KOPT-K1 (cell line): ENCODE results near the gene CHST13.
A peak's percentile ranks its signal among the peaks of the same experiment; 100 is the strongest.

Experiments used
- H3K27ac ChIP-seq: fragments of 200-600 bp; sonication (generic); 2 replicates; pipeline ENCODE4 v1.5.1; 2016; ENCODE audit warnings: antibody characterized with exemption, mild to moderate bottlenecking, low read depth, low read length; ENCODE audit not compliant: poor library complexity, severe bottlenecking
- H3K36me3 ChIP-seq: fragments of 200-600 bp; sonication (generic); 2 replicates; pipeline ENCODE4 v1.5.1; 2017; ENCODE audit warnings: antibody characterized with exemption, mild to moderate bottlenecking, low read length, moderate library complexity; ENCODE audit not compliant: insufficient read depth
- H3K9me3 ChIP-seq: fragments of 200-600 bp; sonication (generic); 2 replicates; pipeline ENCODE4 v1.5.1; 2017; ENCODE audit warnings: antibody characterized with exemption, low read length, mild to moderate bottlenecking; ENCODE audit not compliant: insufficient read depth, poor library complexity, severe bottlenecking

CHST13 gene

DNA sequence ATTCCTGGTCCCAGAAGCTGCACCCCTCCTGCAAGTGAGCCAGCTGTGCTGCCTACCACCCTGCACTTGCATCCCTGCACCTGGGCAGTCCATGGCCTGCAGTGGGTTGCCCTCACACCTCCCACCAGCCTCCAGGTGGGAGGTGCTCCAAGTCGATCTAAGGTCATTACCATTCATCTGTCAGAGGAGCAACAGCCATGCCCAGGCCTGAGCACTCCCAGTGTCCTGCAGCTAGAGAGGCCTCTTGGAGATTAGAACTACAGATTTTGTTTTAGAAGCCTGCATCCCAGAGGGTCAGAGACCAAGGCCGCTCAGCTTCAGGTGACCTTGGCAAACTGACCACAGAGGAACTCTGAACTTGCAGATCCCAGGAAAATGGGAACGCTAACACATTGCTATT is 39.3 kb upstream of the CHST13 start:
- H3K9me3 ChIP-seq, result no peaks in the 10 kb centered on the region
- no peak overlapping the region for H3K27ac ChIP-seq
- H3K36me3 ChIP-seq, result no peaks in the 10 kb centered on the region

DNA sequence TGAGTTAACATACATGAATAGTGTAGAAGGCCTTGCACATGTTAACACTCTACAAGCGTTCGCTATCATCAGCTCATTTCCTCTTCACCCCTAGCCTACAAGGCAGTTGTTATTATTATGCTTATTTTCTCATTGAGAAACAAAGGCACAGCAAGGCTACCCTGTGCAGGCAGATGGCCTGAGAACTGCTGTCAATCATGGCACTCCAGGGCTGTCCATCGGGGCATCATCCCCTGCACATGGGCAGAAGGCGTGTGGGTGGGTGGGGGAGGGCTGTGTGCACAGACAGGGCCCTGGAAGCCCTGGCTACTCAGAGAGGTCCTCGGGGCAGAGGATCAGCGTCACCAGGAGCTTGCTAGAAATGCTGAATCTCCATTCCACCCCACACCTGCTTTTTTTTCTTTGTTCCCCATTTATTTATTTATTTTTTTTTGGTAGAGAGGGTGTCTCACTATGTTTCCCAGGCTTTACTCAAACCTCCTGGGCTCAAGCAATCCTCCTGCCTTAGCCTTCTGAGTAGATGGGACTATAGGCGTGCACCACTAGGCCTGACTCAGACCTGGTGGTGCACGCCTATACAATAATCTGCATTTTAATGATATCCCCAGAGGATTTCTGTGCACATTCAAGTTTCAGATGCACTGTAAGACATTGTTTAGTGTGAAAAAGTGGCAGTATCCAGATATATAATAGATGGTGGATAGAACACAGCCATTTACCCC is 38.6 kb upstream of the CHST13 start:
- no peaks in the 10 kb centered on the region for H3K36me3 ChIP-seq
- H3K27ac ChIP-seq, result no peak overlapping the region
- no peaks in the 10 kb centered on the region for H3K9me3 ChIP-seq

GRCh38 chr3:126485956-126486355 is 38.0 kb upstream of the CHST13 start:
- Histone ChIP-seq H3K36me3 (no peaks in the 10 kb centered on the region), H3K27ac (no peak overlapping the region), H3K9me3 (no peaks in the 10 kb centered on the region)

GRCh38 chr3:126486360-126486847 is 37.6 kb upstream of the CHST13 start:
- Histone ChIP-seq H3K27ac (no peak overlapping the region), H3K9me3 (no peaks in the 10 kb centered on the region), H3K36me3 (no peaks in the 10 kb centered on the region)

DNA sequence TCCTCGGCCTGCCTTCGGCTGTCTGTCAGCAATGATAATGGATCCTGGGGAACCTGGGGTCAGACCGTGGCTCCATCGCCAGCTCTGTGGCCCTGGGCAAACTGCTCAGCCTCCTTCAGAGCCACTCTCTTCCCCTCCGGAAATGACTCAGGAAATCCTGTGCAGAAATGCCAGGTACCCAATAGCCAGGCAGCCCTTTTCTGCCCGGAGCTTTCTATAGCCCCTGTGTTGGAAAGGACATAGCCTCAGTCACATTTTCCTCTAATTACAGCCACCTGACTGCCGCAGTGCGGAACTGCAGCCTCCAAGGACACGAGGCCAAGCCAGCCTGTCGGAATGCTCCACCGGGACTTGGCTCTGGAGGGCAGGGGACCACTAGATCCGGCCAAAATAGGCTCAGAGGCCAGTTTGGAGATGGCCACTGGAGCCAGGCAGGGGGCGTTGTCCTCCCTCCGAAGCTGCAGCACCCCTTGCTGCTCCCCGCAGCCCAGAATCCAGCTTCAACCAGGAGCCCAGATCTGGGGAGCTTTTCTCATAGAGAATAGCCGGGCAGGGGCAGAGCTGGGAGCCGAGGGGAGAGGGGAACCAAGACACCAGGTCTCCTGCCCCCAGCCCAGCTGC is 36.7 kb upstream of the CHST13 start:
- H3K27ac ChIP-seq, result peak overlapping the region; percentile 34
- no peaks in the 10 kb centered on the region for H3K36me3 ChIP-seq
- H3K9me3 ChIP-seq, result no peaks in the 10 kb centered on the region

- Histone ChIP-seq H3K27ac (no peak overlapping the region), H3K36me3 (no peaks in the 10 kb centered on the region)
Measured at GRCh38 chr3:126488185-126488584, 35.8 kb upstream of the CHST13 start.

DNA sequence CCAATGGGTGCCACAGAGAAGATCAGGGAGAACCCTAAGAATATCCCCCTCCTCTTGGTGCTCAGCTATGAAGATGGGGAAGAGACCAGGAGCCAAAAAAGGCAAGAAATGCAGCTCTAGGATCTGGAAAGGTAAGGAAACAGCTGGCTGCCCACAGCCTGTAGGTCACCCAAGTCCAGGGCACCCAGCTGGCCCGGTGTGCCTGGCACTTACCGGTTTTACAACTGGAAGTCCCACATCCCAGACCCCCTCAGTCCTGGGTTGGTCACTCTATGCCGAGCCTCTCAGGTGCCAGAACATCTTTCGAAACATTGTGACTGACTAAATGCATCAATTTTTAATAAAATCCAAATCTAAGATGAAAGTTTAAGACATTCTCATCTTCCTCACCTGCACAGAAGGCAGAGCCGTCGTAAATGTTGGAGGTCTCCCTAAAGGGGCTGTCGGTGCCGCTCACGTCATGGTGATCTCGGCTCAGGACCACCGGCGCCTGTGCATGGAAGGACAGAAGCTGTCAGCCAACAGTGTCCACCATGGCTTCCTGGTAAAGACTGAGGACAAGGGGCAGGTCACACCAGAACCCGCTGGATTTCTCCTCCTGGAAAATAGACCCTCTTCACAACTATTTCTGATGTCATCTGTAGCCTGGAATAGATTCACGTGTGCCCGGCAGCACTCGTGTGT is 34.9 kb upstream of the CHST13 start:
- no peak overlapping the region for H3K27ac ChIP-seq
- no peaks in the 10 kb centered on the region for H3K36me3 ChIP-seq
- H3K9me3 ChIP-seq, result no peaks in the 10 kb centered on the region

More at GRCh38 chr3:126488185-126488584, 35.8 kb upstream of the CHST13 start:
- no peaks in the 10 kb centered on the region for H3K9me3 ChIP-seq

GRCh38 chr3:126490619-126491018 is 33.3 kb upstream of the CHST13 start:
- H3K27ac ChIP-seq, result no peak overlapping the region
- no peaks in the 10 kb centered on the region for H3K36me3 ChIP-seq
- H3K9me3 ChIP-seq, result no peaks in the 10 kb centered on the region

DNA sequence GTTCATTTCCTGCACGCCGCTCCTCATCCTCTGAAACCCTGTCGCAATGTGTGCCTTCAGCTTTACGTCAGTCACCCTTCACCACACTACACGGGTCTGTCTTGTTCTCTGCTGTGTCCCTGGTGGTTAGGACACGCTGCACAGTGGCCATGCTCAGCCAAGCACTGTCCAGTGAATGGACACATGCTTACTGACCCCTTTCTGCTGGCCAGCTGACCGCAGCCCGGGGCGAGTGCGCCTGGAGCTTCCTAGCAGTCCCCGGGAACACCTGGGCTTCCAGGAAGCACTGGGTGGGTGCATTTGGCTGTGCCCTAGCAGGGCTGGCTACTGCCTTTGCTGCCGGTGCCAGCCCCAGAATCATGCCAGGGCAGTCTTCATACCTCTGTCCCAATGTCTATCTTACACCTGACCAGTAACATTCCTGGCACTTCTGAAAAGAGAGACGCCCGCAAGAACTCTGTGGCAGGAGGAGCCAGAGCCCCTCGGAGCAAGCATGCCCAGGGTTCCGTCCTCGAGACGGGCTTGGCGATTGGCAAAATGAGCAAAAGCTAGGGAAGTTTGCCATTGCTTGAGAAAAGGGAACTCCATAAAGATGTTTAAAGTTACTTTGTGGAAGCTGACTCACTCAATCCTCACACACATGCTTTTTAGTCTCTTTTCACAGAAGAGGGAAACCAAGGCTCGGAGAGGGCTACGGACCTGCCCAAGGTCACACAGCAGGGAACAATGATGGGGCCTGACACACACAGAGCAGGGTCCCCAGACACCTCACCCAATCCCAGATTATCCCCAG is 32.5 kb upstream of the CHST13 start:
- Histone ChIP-seq H3K27ac (no peak overlapping the region), H3K36me3 (no peaks in the 10 kb centered on the region)

GRCh38 chr3:126493051-126493450 is 30.9 kb upstream of the CHST13 start:
- H3K27ac ChIP-seq, result no peak overlapping the region
- H3K9me3 ChIP-seq, result no peaks in the 10 kb centered on the region
- H3K36me3 ChIP-seq, result no peaks in the 10 kb centered on the region

More for the DNA sequence above, 32.5 kb upstream of the CHST13 start:
- H3K9me3 ChIP-seq, result no peaks in the 10 kb centered on the region

DNA sequence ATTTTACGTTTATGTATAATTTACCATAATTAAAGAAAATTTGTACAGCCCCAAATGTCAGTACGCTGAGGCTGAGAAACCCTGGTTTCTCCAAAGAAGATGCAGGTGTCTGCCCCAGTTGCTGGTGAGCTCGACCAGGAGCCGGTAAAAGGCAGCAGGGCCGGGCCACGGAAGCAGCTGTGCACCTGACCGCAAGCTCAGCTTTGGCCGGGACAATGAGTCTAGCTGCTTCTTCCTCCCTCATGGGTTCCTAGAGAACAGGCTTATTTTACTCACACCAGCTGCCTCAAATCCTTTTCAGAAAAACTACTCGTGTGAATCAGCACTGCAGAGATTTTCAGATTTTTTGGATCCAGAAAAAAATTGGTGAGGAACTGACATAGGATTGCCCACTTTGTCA is 30.2 kb upstream of the CHST13 start:
- Histone ChIP-seq H3K9me3 (no peaks in the 10 kb centered on the region), H3K36me3 (no peaks in the 10 kb centered on the region), H3K27ac (no peak overlapping the region)

DNA sequence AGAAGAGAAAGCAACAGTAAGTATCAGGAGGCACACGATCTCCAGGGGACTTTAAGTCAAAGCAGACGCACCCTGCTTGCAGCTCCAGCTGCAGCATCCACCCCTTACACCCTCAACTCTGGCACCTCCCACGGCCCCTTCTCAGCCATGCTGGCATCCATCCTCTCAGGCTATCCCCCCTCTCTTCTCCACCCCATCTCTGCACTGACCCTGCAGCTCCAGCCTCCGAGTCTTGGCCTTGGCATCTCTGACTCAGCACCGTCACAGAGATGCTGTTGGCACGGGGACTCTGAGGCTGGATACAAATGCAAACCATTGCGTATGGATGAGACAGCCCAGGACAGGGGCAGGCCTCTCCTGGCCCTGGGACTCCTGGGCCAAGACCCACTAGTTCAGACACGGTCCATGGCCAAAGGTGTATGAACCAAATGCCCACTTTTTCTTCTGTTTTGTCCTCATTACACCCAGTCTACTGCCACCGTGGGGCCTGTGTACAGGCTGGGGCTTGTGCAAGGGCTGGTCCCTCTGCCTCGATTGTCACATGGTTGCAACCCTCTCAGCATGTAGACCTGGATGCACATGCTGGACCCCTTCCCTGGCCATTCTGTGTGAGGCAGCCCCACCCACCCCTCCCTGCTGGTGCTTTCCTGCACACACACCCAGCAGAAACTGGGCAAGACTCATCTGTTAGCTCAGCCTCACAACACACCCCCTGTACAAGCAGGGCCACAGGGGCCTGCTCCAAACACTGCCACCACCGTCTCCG is 29.6 kb upstream of the CHST13 start:
- peak overlapping the region; percentile 39 for H3K27ac ChIP-seq
- H3K36me3 ChIP-seq, result no peaks in the 10 kb centered on the region
- H3K9me3 ChIP-seq, result no peaks in the 10 kb centered on the region

DNA sequence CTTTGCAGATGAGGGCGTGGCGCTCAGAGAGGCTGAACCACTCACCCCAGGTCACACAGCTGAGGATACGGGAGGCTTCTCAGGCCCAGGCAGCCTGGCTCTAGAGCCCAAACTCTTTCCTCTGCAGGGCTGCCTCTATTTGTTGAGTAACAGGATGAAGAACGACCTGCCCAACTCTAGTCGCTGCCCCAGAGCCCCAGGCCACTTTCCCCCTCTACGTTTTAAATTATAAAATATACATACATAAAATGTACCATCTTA is 29.1 kb upstream of the CHST13 start:
- Histone ChIP-seq H3K27ac (no peak overlapping the region), H3K36me3 (no peaks in the 10 kb centered on the region), H3K9me3 (no peaks in the 10 kb centered on the region)

DNA sequence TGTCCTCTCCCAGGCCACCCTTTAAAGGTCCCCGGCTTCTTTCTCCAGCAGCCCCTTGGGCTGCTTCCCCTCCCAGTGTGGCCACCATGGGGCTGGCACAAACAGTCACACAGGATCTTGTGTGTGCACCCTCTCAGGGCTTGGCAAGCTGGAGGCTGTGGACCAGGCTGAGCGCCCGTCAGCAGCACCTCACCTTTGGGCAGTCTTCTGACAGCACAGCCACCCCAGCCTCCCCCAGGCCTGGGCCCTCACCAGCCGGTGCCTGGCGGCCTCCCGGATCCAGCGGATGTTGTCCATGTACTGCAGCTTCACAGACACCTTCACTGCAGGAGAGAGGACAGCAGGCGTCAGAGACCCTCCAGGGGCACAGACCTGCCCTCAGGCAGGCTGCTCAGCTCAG is 28.2 kb upstream of the CHST13 start:
- no peaks in the 10 kb centered on the region for H3K9me3 ChIP-seq
- no peaks in the 10 kb centered on the region for H3K36me3 ChIP-seq
- no peak overlapping the region for H3K27ac ChIP-seq
